H1 (cell line): ENCODE data around the gene CHD1.

Experiments
- EZH2 ChIP-seq: fragments of 200-600 bp; sonication (generic); IDR thresholded peaks from 2 replicates; pipeline ENCODE4 v1.7.1; 2012; ENCODE audit warnings: low read depth, mild to moderate bottlenecking, moderate library complexity, low read length, inconsistent platforms; ENCODE audit not compliant: severe bottlenecking
- TF ChIP-seq, protein P1 (sequence below), 3 experiments: IDR thresholded peaks; 1 replicate in 2 of 3; 2 replicates in 1 of 3; pipeline versions ENCODE4 v1.5.1 to v1.6.1; 2011; ENCODE audit warnings: low read length in 3 of 3, mild to moderate bottlenecking in 3 of 3, inconsistent platforms in 2 of 3, low read depth in 1 of 3, moderate library complexity in 1 of 3; ENCODE audit not compliant: insufficient read depth in 1 of 3; ENCODE audit errors: control extremely low read depth in 1 of 3

DNA sequence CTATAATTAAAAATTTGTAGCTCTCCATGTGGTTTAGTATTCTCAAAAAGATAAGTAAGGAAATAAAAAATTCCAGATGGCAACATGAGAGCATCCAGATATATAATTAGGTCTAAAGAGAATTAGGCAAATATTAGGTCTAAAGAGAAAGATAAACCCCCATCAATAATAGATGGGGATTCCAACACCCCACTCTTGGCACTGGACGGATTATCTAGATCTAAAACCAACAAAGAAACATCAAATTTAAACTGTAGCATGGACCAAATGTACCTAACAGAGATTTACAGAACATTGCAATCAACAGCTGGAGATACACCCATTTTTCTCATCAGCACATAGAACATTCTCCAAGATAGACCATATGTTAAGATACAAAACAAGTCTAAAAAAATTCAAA, 123.7 kb downstream of the CHD1 start:
- TF ChIP-seq EZH2 = no peak
- TF ChIP-seq, protein P1, sequence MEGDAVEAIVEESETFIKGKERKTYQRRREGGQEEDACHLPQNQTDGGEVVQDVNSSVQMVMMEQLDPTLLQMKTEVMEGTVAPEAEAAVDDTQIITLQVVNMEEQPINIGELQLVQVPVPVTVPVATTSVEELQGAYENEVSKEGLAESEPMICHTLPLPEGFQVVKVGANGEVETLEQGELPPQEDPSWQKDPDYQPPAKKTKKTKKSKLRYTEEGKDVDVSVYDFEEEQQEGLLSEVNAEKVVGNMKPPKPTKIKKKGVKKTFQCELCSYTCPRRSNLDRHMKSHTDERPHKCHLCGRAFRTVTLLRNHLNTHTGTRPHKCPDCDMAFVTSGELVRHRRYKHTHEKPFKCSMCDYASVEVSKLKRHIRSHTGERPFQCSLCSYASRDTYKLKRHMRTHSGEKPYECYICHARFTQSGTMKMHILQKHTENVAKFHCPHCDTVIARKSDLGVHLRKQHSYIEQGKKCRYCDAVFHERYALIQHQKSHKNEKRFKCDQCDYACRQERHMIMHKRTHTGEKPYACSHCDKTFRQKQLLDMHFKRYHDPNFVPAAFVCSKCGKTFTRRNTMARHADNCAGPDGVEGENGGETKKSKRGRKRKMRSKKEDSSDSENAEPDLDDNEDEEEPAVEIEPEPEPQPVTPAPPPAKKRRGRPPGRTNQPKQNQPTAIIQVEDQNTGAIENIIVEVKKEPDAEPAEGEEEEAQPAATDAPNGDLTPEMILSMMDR (IDR thresholded peaks at IDR 0.05; ENCODE audit: control extremely low read depth in 1 of 3, insufficient read depth in 1 of 3, low read depth in 1 of 3, low read length in 3 of 3) = no peak
